Measurements from ENCODE around the gene MSI2. TPM values are rescaled to one million over a fixed set of nuclear protein-coding genes. Genes with fewer than 3 reads are reported as not detected.

MSI2 gene
- total and polyA plus RNA-seq, 8 donors: 35.0 to 49.5 (median 47.5) TPM

DNA sequence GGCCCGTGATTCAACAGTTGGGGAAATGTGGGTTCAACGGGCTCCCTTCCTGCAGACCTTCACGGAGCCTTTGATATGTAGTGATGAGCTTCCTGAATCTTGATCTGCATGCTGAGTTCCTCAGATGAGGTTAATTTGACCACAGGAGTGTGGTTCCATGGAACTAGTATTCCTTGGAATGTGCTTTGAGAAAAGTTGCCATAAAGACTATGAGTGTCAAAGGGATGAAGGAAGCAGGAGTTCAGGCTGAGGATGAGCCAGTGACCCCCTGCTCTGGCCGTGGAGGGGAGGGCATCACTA lies 229.2 kb downstream of the MSI2 start:
- ATAC-seq: no peak
- DNase-seq: no peak
- H3K27me3 ChIP-seq: no peaks in the 10 kb centered on the region
- H3K27ac ChIP-seq: no peak overlapping the region
- no peaks in the 10 kb centered on the region for H3K9me3 ChIP-seq
- intact Hi-C loops (cut with DNase I): no loop called here
- no peak overlapping the region for H3K4me3 ChIP-seq
- no peaks in the 10 kb centered on the region for H3K36me3 ChIP-seq
- TF ChIP-seq, protein P1, sequence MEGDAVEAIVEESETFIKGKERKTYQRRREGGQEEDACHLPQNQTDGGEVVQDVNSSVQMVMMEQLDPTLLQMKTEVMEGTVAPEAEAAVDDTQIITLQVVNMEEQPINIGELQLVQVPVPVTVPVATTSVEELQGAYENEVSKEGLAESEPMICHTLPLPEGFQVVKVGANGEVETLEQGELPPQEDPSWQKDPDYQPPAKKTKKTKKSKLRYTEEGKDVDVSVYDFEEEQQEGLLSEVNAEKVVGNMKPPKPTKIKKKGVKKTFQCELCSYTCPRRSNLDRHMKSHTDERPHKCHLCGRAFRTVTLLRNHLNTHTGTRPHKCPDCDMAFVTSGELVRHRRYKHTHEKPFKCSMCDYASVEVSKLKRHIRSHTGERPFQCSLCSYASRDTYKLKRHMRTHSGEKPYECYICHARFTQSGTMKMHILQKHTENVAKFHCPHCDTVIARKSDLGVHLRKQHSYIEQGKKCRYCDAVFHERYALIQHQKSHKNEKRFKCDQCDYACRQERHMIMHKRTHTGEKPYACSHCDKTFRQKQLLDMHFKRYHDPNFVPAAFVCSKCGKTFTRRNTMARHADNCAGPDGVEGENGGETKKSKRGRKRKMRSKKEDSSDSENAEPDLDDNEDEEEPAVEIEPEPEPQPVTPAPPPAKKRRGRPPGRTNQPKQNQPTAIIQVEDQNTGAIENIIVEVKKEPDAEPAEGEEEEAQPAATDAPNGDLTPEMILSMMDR (IDR thresholded peaks at IDR 0.05): no peak
- peaks cover 0 to 5% of the 10 kb centered on the region in 2 donors for H3K4me1 ChIP-seq

DNA sequence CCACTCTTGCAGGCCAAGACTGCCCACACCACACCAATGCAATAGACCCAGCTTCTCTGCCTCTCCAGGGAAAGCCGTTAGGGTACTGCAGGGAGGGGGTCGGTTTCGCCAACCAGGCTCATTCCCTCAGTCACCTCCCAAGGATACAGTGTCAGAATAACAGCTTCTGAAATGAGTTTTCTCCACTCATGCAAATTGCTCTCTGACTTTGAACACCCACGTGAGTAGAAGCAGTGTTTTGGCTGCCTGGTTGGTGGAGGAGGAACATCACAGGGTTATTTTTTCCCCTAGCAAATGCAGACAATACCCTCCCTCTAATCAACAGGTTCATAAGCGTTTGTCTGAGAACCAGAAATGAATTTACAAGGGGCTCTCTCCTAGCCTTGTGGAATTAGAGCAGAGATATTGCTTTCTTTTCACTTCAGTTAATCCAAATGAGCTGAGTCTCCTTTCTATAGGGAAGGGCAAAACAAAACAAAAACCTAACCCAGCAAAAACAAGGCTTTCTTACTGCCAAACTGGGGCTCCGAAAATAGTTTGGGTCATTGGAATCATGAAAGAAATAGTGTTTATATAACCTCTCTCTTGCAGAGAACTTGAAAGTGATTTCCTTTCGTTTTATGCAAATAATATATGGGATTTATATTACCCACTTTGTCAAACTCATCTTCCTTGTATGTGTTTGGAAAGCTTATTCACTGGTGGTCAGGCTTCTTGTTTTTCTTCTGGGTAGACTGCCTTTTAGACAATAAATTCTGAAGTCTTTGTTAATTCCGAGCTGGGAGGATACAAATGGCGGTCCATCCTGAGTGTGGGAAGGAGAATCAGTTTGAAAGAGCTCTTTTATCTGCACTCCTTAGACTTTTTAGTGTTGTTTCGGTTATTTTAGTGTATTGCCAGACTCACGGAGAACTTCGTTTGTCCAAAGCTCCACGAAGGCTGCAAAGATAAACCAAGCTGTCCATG lies 229.9 kb downstream of the MSI2 start:
- TF ChIP-seq, protein P1 (IDR thresholded peaks at IDR 0.05): no peak
- no peak overlapping the region for H3K27ac ChIP-seq

DNA sequence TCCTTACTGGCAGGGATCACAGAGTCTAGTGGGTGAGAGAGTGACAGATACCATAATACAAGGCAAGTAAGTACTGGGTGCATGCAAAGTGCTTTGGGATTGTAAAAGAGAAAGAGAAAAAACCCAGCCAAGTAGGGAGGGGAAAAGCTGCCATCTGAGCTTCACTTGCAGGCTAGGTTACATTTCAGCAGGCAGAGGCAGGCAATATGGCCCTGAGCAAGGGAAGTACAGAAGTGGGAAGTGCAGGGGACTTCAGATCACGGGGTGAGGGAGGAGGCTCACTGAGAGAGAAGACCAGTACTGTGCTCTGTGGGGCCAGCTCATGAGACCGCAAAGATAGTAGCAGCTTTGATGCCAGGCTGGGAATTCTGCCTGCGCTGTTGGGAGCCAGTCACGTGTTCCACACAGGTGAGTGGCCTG lies 230.6 kb downstream of the MSI2 start:
- no peaks in the 10 kb centered on the region for H3K27me3 ChIP-seq
- H3K36me3 ChIP-seq: no peaks in the 10 kb centered on the region
- ATAC-seq (peak; percentile 70), DNase-seq (peak in 1 of 4 donors; percentile 39)
- H3K4me1 ChIP-seq: peaks cover 0 to 5% of the 10 kb centered on the region in 2 donors
- no peaks in the 10 kb centered on the region for H3K9me3 ChIP-seq
- no peak overlapping the region for H3K27ac ChIP-seq
- intact Hi-C loops (cut with DNase I): no loop called here
- H3K4me3 ChIP-seq: no peak overlapping the region
- TF ChIP-seq, protein P1 (IDR thresholded peaks at IDR 0.05): no peak

More for the DNA sequence above, 229.9 kb downstream of the MSI2 start:
- no peaks in the 10 kb centered on the region for H3K36me3 ChIP-seq
- peaks cover 0 to 5% of the 10 kb centered on the region in 2 donors for H3K4me1 ChIP-seq
- no peak for ATAC-seq
- no peak overlapping the region for H3K4me3 ChIP-seq
- no peaks in the 10 kb centered on the region for H3K9me3 ChIP-seq
- H3K27me3 ChIP-seq: no peaks in the 10 kb centered on the region
- intact Hi-C loops (cut with DNase I): no loop called here
- no peak for DNase-seq

DNA sequence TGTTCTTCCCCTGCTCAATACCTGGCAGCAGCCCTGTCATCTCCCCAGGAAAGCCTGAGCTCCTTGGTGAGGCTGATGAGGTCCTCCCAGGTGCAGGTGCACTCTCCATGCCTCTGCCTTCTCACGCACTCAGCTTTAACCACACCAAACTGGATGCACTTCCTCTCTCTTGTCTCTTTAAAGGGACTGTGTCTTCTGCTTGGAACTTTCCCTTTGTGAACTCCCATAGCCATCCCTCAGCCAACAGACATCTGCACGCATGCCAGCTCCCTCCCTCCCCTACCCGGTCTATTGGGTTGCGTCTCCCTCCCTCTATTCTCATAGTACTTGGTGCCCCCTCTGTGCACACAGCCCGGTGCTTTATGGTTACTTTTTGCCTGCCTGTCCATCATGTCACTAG lies 231.2 kb downstream of the MSI2 start:
- no peaks in the 10 kb centered on the region for H3K9me3 ChIP-seq
- intact Hi-C loops (cut with DNase I): no loop called here
- DNase-seq (no peak), ATAC-seq (no peak)
- H3K27ac ChIP-seq: no peak overlapping the region
- no peaks in the 10 kb centered on the region for H3K27me3 ChIP-seq
- H3K4me1 ChIP-seq: peaks cover 0 to 5% of the 10 kb centered on the region in 2 donors
- H3K36me3 ChIP-seq: no peaks in the 10 kb centered on the region
- no peak overlapping the region for H3K4me3 ChIP-seq
- TF ChIP-seq, protein P1 (IDR thresholded peaks at IDR 0.05): no peak

DNA sequence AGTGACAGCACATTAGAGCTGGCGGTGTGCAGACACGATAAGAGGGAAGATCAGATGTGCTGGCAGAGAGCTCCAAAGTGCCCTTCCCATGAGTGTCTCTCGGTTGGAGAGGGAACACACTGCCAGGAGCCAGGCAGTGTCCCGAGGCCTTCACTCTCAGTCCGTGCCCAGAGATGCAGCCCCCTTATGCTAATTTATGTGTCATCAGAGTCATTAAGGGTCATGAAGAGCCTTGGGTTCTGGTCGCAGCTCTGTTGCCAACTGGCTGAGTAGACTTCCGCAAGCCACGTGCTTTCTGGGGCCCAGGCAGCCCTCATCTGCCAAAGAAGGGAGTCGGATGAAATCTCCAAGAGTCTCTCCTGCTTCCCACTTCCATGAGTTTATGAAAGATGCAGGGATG lies 232.5 kb downstream of the MSI2 start:
- ATAC-seq (no peak), DNase-seq (no peak)
- no peak overlapping the region for H3K27ac ChIP-seq
- intact Hi-C loops (cut with DNase I): no loop called here
- H3K27me3 ChIP-seq: no peaks in the 10 kb centered on the region
- no peaks in the 10 kb centered on the region for H3K9me3 ChIP-seq
- TF ChIP-seq, protein P1 (IDR thresholded peaks at IDR 0.05): no peak
- H3K36me3 ChIP-seq: no peaks in the 10 kb centered on the region
- H3K4me1 ChIP-seq: peaks cover 0 to 5% of the 10 kb centered on the region in 2 donors
- no peak overlapping the region for H3K4me3 ChIP-seq

Measured in left lung (tissue), 10 donors.